ENCODE results near the gene CASP8AP2. TPM values are rescaled to one million over a fixed set of nuclear protein-coding genes. Genes with fewer than 3 reads are reported as not detected.

Gene CASP8AP2
- total RNA-seq, 2 experiments from 2014 or later, result 17.3 to 20.0 TPM

DNA sequence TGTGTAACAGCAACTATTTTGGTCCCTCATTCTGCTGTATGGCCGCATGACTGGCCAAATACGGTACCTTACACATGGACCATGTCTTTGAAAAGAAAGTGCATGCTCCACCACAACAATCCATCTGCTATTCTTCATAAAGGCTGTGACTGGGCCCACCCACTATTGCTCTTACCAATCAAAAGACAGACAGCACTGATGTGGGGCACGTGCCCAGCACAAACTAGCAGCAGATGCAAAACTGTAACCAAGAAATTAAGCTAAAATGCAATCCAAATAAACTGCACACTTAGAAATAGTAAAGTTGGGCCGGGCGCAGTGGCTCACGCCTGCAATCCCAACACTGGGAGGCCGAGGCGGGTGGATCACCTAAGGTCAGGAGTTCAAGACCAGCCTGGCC is 30.6 kb upstream of the CASP8AP2 start:
- TF ChIP-seq, protein P1, sequence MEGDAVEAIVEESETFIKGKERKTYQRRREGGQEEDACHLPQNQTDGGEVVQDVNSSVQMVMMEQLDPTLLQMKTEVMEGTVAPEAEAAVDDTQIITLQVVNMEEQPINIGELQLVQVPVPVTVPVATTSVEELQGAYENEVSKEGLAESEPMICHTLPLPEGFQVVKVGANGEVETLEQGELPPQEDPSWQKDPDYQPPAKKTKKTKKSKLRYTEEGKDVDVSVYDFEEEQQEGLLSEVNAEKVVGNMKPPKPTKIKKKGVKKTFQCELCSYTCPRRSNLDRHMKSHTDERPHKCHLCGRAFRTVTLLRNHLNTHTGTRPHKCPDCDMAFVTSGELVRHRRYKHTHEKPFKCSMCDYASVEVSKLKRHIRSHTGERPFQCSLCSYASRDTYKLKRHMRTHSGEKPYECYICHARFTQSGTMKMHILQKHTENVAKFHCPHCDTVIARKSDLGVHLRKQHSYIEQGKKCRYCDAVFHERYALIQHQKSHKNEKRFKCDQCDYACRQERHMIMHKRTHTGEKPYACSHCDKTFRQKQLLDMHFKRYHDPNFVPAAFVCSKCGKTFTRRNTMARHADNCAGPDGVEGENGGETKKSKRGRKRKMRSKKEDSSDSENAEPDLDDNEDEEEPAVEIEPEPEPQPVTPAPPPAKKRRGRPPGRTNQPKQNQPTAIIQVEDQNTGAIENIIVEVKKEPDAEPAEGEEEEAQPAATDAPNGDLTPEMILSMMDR (IDR thresholded peaks at IDR 0.05), result no peak
- H3K4me3 Mint-ChIP-seq, result no peak overlapping the region
- H3K27ac ChIP-seq (ENCODE audit: low read depth in 1 of 2, low read length in 2 of 2), result no peak overlapping the region

DNA sequence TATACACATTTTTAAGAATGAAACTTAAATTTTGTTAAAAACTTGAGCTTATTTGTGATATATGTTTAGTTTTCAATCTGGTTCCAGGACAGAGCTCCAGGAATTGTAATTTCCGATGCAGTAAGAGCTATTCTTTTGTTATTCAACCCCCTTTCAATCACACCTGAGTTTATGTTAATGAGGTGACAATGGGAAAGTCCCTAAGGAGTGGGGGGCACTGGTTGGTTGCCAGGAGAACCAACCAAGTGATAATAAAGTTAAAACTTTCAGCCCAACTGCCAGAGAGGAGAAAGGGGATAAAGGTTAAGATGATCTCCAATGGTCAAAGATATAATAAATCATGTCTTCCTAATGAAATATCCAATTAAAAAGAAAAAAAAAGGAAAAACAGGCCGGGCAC is 29.9 kb upstream of the CASP8AP2 start:
- TF ChIP-seq, protein P1 (IDR thresholded peaks at IDR 0.05), result no peak
- Mint-ChIP-seq H3K4me1 (ENCODE audit: low read depth) (peaks cover 7% of the 10 kb centered on the region), H3K27me3 (no peaks in the 10 kb centered on the region), H3K9me3 (no peaks in the 10 kb centered on the region), H3K36me3 (ENCODE audit: low read depth) (peaks cover 52% of the 10 kb centered on the region), H3K4me3 (no peak overlapping the region), H3K27ac (no peak overlapping the region)
- DNase-seq (no peak), ATAC-seq (ENCODE audit: poor library complexity) (no peak)
- intact Hi-C loops (cut with DNase I, micrococcal nuclease), result no loop called here
- ChIA-PET POLR2A (interaction anchor here (1.0 kb wide), 1 partner anchor 20 kb away, joined by 3 read pairs; the partner anchor contains the start of gene MDN1), CTCF (interaction anchor here (0.7 kb wide), 1 partner anchor 13 kb away, joined by 3 read pairs; no protein-coding TSS in a partner anchor)
- no peaks in the 10 kb centered on the region for H3K27me3 ChIP-seq (ENCODE audit: control insufficient read depth in 1 of 2, insufficient read depth in 2 of 2, low read length in 2 of 2)
- H3K4me1 ChIP-seq (ENCODE audit: insufficient read depth, low read length), result no peaks in the 10 kb centered on the region
- H3K27ac ChIP-seq (ENCODE audit: low read depth in 1 of 2, low read length in 2 of 2), result no peak overlapping the region
- no peaks in the 10 kb centered on the region for H3K9me3 ChIP-seq (ENCODE audit: control insufficient read depth in 1 of 2, insufficient read depth in 1 of 2, low read length in 2 of 2)
- no peak overlapping the region for H3K4me3 ChIP-seq (ENCODE audit: low read length)
- H3K36me3 ChIP-seq (ENCODE audit: insufficient read depth, low read length), result peaks cover 23% of the 10 kb centered on the region

More for the DNA sequence above, 30.6 kb upstream of the CASP8AP2 start:
- peaks cover 59% of the 10 kb centered on the region for H3K36me3 Mint-ChIP-seq (ENCODE audit: low read depth)
- peaks cover 13% of the 10 kb centered on the region for H3K4me1 Mint-ChIP-seq (ENCODE audit: low read depth)
- H3K4me1 ChIP-seq (ENCODE audit: insufficient read depth, low read length), result peaks cover 4% of the 10 kb centered on the region
- no peak overlapping the region for H3K4me3 ChIP-seq (ENCODE audit: low read length)
- ATAC-seq (ENCODE audit: poor library complexity), result no peak
- no peak for DNase-seq
- no peaks in the 10 kb centered on the region for H3K9me3 Mint-ChIP-seq
- ChIA-PET POLR2A (interaction anchor here (1.0 kb wide), 1 partner anchor 21 kb away, joined by 3 read pairs; the partner anchor contains the start of gene MDN1), CTCF (interaction anchor here (0.7 kb wide), 1 partner anchor 13 kb away, joined by 3 read pairs; no protein-coding TSS in a partner anchor)
- intact Hi-C loops (cut with DNase I, micrococcal nuclease), result no loop called here
- H3K36me3 ChIP-seq (ENCODE audit: insufficient read depth, low read length), result peaks cover 23% of the 10 kb centered on the region
- no peaks in the 10 kb centered on the region for H3K9me3 ChIP-seq (ENCODE audit: control insufficient read depth in 1 of 2, insufficient read depth in 1 of 2, low read length in 2 of 2)
- H3K27me3 Mint-ChIP-seq, result no peaks in the 10 kb centered on the region
- H3K27ac Mint-ChIP-seq, result no peak overlapping the region
- H3K27me3 ChIP-seq (ENCODE audit: control insufficient read depth in 1 of 2, insufficient read depth in 2 of 2, low read length in 2 of 2), result no peaks in the 10 kb centered on the region

DNA sequence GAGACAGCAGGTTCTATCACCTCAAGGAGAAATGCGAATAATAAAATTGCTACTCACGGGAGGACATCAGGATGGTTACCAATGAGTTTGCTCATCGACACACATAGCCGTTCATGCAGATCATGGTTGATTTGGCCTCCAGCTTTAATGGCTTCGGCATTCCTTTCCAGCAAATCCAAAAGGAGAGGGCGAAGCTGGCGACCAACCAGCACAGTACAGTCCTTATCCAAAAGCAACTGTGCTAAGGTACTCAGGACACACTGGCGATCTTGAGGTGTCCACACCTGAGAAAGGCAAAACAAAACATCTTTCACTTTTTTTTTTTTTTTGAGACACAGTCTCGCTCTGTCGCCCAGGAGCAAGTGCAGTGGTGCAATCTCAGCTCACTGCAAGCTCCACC is 26.4 kb upstream of the CASP8AP2 start:
- no peaks in the 10 kb centered on the region for H3K9me3 Mint-ChIP-seq
- CTCF ChIA-PET, result interaction anchor here (0.7 kb wide), 1 partner anchor 1070 kb away, joined by 3 read pairs; no protein-coding TSS in a partner anchor
- no peak for DNase-seq
- Histone ChIP-seq H3K4me3 (ENCODE audit: low read length) (no peak overlapping the region), H3K9me3 (ENCODE audit: control insufficient read depth in 1 of 2, insufficient read depth in 1 of 2, low read length in 2 of 2) (no peaks in the 10 kb centered on the region), H3K27me3 (ENCODE audit: control insufficient read depth in 1 of 2, insufficient read depth in 2 of 2, low read length in 2 of 2) (no peaks in the 10 kb centered on the region), H3K4me1 (ENCODE audit: insufficient read depth, low read length) (no peaks in the 10 kb centered on the region), H3K27ac (ENCODE audit: low read depth in 1 of 2, low read length in 2 of 2) (no peak overlapping the region), H3K36me3 (ENCODE audit: insufficient read depth, low read length) (peaks cover 18% of the 10 kb centered on the region)
- peaks cover 15% of the 10 kb centered on the region for H3K4me1 Mint-ChIP-seq (ENCODE audit: low read depth)
- intact Hi-C loops (cut with DNase I, micrococcal nuclease), result no loop called here
- H3K36me3 Mint-ChIP-seq (ENCODE audit: low read depth), result peaks cover 35% of the 10 kb centered on the region
- H3K4me3 Mint-ChIP-seq, result no peak overlapping the region
- TF ChIP-seq, protein P1 (IDR thresholded peaks at IDR 0.05), result no peak
- POLR2A ChIA-PET, result interaction anchor here (0.7 to 1.0 kb wide), 2 partner anchors 16 to 18 kb away, joined by 3 to 5 read pairs; partner anchors contain the start of gene MDN1
- no peak for ATAC-seq (ENCODE audit: poor library complexity)
- H3K27me3 Mint-ChIP-seq, result no peaks in the 10 kb centered on the region
- no peak overlapping the region for H3K27ac Mint-ChIP-seq

All from CD4-positive, alpha-beta T cell (primary cell).